Hepatocyte (in vitro differentiated cells): ENCODE measurements around the gene RAP1GAP2. TPM values are rescaled to one million over a fixed set of nuclear protein-coding genes. Genes with fewer than 3 reads are reported as not detected.
A peak's percentile ranks its signal among the peaks of the same experiment; 100 is the strongest.

ENCODE experiments used
- DNase-seq: peaks from one replicate; pipeline ENCODE4 v3.0.0-alpha.2; 2016; ENCODE audit warnings: low spot score
- H2AFZ ChIP-seq: fragments of 200-600 bp; sonication (generic); 2 replicates; pipeline ENCODE4 v1.6.0; 2016; ENCODE audit warnings: antibody characterized with exemption, mild to moderate bottlenecking
- H3K27ac ChIP-seq: fragments of 200-600 bp; sonication (generic); 2 replicates; pipeline ENCODE4 v1.5.1; 2016; ENCODE audit warnings: mild to moderate bottlenecking
- H3K27me3 ChIP-seq: fragments of 200-600 bp; sonication (generic); 2 replicates; pipeline ENCODE4 v1.6.1; 2016
- H3K36me3 ChIP-seq: fragments of 200-600 bp; sonication (generic); replicated peaks from 2 replicates; pipeline ENCODE4 v1.5.1; 2016; ENCODE audit warnings: low read depth; ENCODE audit not compliant: insufficient read depth
- H3K4me1 ChIP-seq: fragments of 200-600 bp; sonication (generic); 2 replicates; pipeline ENCODE4 v1.5.1; 2016; ENCODE audit warnings: mild to moderate bottlenecking, moderate library complexity; ENCODE audit not compliant: insufficient read depth
- H3K4me2 ChIP-seq: fragments of 200-600 bp; sonication (generic); 2 replicates; pipeline ENCODE4 v1.6.0; 2016
- H3K4me3 ChIP-seq: fragments of 200-600 bp; sonication (generic); 2 replicates; pipeline ENCODE4 v1.5.1; 2016; ENCODE audit warnings: mild to moderate bottlenecking
- H3K79me2 ChIP-seq: fragments of 200-600 bp; sonication (generic); 2 replicates; pipeline ENCODE4 v1.6.0; 2017; ENCODE audit warnings: mild to moderate bottlenecking
- H3K9me2 ChIP-seq: fragments of 200-600 bp; sonication (generic); replicated peaks from 2 replicates; pipeline ENCODE4 v1.6.0; 2017; ENCODE audit warnings: mild to moderate bottlenecking; ENCODE audit not compliant: insufficient read depth
- H3K9me3 ChIP-seq: fragments of 200-600 bp; sonication (generic); 2 replicates; pipeline ENCODE4 v1.5.1; 2016; ENCODE audit warnings: low read depth, mild to moderate bottlenecking
- H4K20me1 ChIP-seq: fragments of 200-600 bp; sonication (generic); 2 replicates; pipeline ENCODE4 v1.6.0; 2016; ENCODE audit warnings: mild to moderate bottlenecking; ENCODE audit not compliant: insufficient read depth, poor library complexity, severe bottlenecking
- EZH2 ChIP-seq: fragments of 200-600 bp; sonication (generic); IDR thresholded peaks from 2 replicates; pipeline ENCODE4 v1.6.1; 2016; ENCODE audit warnings: antibody characterized with exemption, mild to moderate bottlenecking, borderline replicate concordance
- EZH2phosphoT487 ChIP-seq: fragments of 200-600 bp; sonication (generic); IDR thresholded peaks from one replicate; pipeline ENCODE4 v1.6.1; 2018; ENCODE audit warnings: antibody characterized with exemption, mild to moderate bottlenecking, low read depth, moderate library complexity; ENCODE audit not compliant: unreplicated experiment, severe bottlenecking
- WGBS: methylation state at CpG from one replicate; pipeline ENCODE4 v1.1.6; 2016; ENCODE audit warnings: low lambda C conversion rate; ENCODE audit errors: missing lambda C conversion rate; 5-methylcytosine and 5-hydroxymethylcytosine counted together
- polyA plus RNA-seq: library from polyadenylated mRNA; unstranded; fragments of >200 nt; fragmentation: Nextera tagmentation; extraction: Ambion mirVana; gene quantifications from 2 replicates; pipeline ENCODE4 v1.2.1, GENCODE V29; 2016
- total RNA-seq: library from RNA; depleted of rRNA; stranded (reverse); fragments of >200 nt; gene quantifications from 2 replicates; pipeline ENCODE4 v1.2.3, GENCODE V29; 2014
- TF ChIP-seq, protein P1 (sequence below): fragments of 200-600 bp; sonication (generic); IDR thresholded peaks from 2 replicates; pipeline ENCODE4 v1.5.1; 2016; ENCODE audit warnings: antibody characterized with exemption, mild to moderate bottlenecking; ENCODE audit not compliant: poor library complexity

Gene RAP1GAP2
- total and polyA plus RNA-seq, 2 experiments from 2014 or later, result 3.0 to 10.0 TPM

GRCh38 chr17:2906901-2907300, 110.7 kb downstream of the RAP1GAP2 start:
- Histone ChIP-seq H2AFZ (no peak overlapping the region), H4K20me1 (no peaks in the 10 kb centered on the region), H3K36me3 (no peaks in the 10 kb centered on the region), H3K4me2 (no peak overlapping the region), H3K4me1 (no peaks in the 10 kb centered on the region), H3K27ac (no peak overlapping the region), H3K9me3 (no peaks in the 10 kb centered on the region), H3K79me2 (no peaks in the 10 kb centered on the region), H3K9me2 (no peaks in the 10 kb centered on the region), H3K4me3 (no peak overlapping the region), H3K27me3 (no peaks in the 10 kb centered on the region)
- DNase-seq, result no peak
- TF ChIP-seq EZH2phosphoT487 (no peak), EZH2 (no peak)
- TF ChIP-seq, protein P1, sequence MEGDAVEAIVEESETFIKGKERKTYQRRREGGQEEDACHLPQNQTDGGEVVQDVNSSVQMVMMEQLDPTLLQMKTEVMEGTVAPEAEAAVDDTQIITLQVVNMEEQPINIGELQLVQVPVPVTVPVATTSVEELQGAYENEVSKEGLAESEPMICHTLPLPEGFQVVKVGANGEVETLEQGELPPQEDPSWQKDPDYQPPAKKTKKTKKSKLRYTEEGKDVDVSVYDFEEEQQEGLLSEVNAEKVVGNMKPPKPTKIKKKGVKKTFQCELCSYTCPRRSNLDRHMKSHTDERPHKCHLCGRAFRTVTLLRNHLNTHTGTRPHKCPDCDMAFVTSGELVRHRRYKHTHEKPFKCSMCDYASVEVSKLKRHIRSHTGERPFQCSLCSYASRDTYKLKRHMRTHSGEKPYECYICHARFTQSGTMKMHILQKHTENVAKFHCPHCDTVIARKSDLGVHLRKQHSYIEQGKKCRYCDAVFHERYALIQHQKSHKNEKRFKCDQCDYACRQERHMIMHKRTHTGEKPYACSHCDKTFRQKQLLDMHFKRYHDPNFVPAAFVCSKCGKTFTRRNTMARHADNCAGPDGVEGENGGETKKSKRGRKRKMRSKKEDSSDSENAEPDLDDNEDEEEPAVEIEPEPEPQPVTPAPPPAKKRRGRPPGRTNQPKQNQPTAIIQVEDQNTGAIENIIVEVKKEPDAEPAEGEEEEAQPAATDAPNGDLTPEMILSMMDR, result no peak
- 97% methylated on average over 6 of the region's 6 CpGs for WGBS

- no peak overlapping the region for H3K4me2 ChIP-seq
- no peaks in the 10 kb centered on the region for H3K27me3 ChIP-seq
- H3K4me1 ChIP-seq, result no peaks in the 10 kb centered on the region
- H4K20me1 ChIP-seq, result no peaks in the 10 kb centered on the region
- no peaks in the 10 kb centered on the region for H3K79me2 ChIP-seq
- H3K9me2 ChIP-seq, result no peaks in the 10 kb centered on the region
- H3K4me3 ChIP-seq, result no peak overlapping the region
- H3K9me3 ChIP-seq, result no peaks in the 10 kb centered on the region
- TF ChIP-seq EZH2 (no peak), EZH2phosphoT487 (no peak)
- TF ChIP-seq, protein P1, result no peak
- 70% methylated on average over 13 of the region's 13 CpGs for WGBS
- no peak overlapping the region for H3K27ac ChIP-seq
- no peaks in the 10 kb centered on the region for H3K36me3 ChIP-seq
- DNase-seq, result peak; percentile 3
- no peak overlapping the region for H2AFZ ChIP-seq
Observed at GRCh38 chr17:2909175-2909845, 113.1 kb downstream of the RAP1GAP2 start.

DNA sequence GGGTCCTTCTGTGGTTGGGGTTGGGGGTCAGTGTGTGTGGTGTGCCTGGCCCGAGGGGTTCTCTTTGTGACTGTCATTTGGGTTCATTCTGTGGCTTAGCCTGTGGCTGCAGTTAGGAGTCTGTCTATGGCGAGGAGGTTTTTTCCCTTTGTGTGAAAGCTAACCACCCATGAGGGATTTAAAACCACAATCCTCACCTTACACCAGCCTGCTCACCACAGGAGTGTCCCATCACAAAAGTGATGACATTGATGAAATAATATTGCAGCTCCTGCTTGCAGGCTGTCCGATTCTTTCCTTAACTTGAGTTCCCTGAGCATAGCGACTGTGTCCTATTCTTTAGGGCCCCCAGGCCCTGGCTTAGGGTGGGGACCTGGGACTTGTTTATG, 113.6 kb downstream of the RAP1GAP2 start:
- no peak overlapping the region for H2AFZ ChIP-seq
- WGBS, result 92% methylated on average over 3 of the region's 4 CpGs
- no peak overlapping the region for H3K27ac ChIP-seq
- H3K79me2 ChIP-seq, result no peaks in the 10 kb centered on the region
- no peaks in the 10 kb centered on the region for H3K27me3 ChIP-seq
- no peaks in the 10 kb centered on the region for H4K20me1 ChIP-seq
- no peak for DNase-seq
- H3K9me2 ChIP-seq, result no peaks in the 10 kb centered on the region
- no peak for TF ChIP-seq EZH2
- TF ChIP-seq, protein P1, result no peak
- TF ChIP-seq EZH2phosphoT487, result no peak
- no peaks in the 10 kb centered on the region for H3K9me3 ChIP-seq
- no peak overlapping the region for H3K4me2 ChIP-seq
- no peaks in the 10 kb centered on the region for H3K36me3 ChIP-seq
- no peaks in the 10 kb centered on the region for H3K4me1 ChIP-seq
- no peak overlapping the region for H3K4me3 ChIP-seq
